SK-N-MC (cell line): ENCODE results near the gene CDKAL1.

ENCODE experiments used
- DNase-seq: peaks from one replicate; pipeline ENCODE4 v3.0.0-alpha.2; 2011; ENCODE audit warnings: low read depth, low spot score
- H3K27ac ChIP-seq: fragments of 200-600 bp; sonication (generic); 2 replicates; pipeline ENCODE4 v1.5.1; 2016; ENCODE audit warnings: mixed run types
- H3K36me3 ChIP-seq: fragments of 200-600 bp; sonication (generic); 2 replicates; pipeline ENCODE4 v1.6.1; 2017; ENCODE audit warnings: antibody characterized with exemption, low read length, mixed read lengths; ENCODE audit not compliant: insufficient read depth
- H3K4me3 ChIP-seq: fragments of 200-600 bp; sonication (generic); 2 replicates; pipeline ENCODE4 v1.5.1; 2016
- H3K9ac ChIP-seq: fragments of 200-600 bp; sonication (generic); 2 replicates; pipeline ENCODE4 v1.8.0; 2017; ENCODE audit warnings: mixed run types, mixed read lengths; ENCODE audit not compliant: insufficient read length
- H3K9me3 ChIP-seq: fragments of 200-600 bp; sonication (generic); 2 replicates; pipeline ENCODE4 v1.6.1; 2017; ENCODE audit warnings: low read depth, mild to moderate bottlenecking, antibody characterized with exemption, low read length, moderate library complexity, mixed read lengths
- EZH2 ChIP-seq: fragments of 200-600 bp; sonication (generic); IDR thresholded peaks from one replicate; pipeline ENCODE4 v1.6.1; 2017; ENCODE audit warnings: antibody characterized with exemption
- FOXP2 ChIP-seq: optimal IDR thresholded peaks from 2 replicates; pipeline ENCODE3; 2011; ENCODE audit warnings: mild to moderate bottlenecking, moderate library complexity; ENCODE audit not compliant: insufficient read depth; ENCODE audit errors: extremely low read length, control extremely low read depth
- POLR2AphosphoS5 ChIP-seq: IDR thresholded peaks from 2 replicates; pipeline ENCODE4 v1.6.1; 2012; ENCODE audit warnings: mild to moderate bottlenecking, low read depth, low read length, borderline replicate concordance

CDKAL1 gene

DNA sequence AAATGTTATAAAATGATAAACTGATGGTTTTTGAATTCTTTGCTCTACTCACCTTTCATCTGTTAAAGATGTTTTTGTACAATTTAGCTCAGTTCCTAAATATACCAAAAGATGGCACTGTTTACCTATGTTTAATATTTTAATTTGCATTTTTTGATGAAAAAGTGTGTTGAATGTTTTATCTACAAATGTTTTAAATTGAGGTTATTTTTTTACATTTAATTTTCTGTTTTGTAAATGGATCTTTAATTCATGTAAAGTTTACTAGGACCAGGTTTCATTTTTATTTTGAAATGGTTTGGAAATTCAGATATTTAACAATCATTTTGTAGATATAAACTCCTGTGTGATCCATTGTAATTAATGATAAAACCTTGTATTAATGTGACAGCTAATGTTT lies 30.0 kb downstream of the CDKAL1 start:
- Histone ChIP-seq H3K27ac (peak overlapping the region; percentile 90), H3K36me3 (0 out of 2 replicates have a peak, but pooled peaks cover 9% of the 10 kb centered on the region), H3K9ac (no peak overlapping the region), H3K9me3 (no peaks in the 10 kb centered on the region), H3K4me3 (peak overlapping the region; percentile 26)
- TF ChIP-seq FOXP2: no peak
- no peak for TF ChIP-seq POLR2AphosphoS5
- TF ChIP-seq EZH2: no peak
- peak; percentile 57 for DNase-seq

DNA sequence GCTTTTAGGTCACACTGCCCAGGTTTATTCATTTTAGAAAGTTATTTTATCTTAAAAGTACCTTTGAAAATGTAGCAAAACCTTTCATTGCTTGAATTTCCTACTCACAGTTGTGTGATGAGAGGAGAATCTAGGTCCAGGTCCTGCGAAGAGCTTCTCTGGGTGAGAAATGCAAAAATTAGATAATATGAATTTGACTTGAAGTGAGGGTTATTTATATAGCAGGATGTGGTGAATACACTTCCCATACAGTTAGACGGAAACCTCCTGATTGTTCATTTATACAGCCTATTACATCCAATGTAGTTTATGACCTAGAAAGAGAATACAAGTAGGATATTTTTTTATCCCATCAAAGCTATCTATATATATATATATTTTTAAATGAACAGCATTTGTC lies 30.5 kb downstream of the CDKAL1 start:
- Histone ChIP-seq H3K4me3 (peak overlapping the region; percentile 26), H3K9ac (no peak overlapping the region), H3K36me3 (0 out of 2 replicates have a peak, but pooled peaks cover 9% of the 10 kb centered on the region), H3K9me3 (no peaks in the 10 kb centered on the region), H3K27ac (peak overlapping the region; percentile 90)
- TF ChIP-seq POLR2AphosphoS5 (no peak; the same call in 1 of the 2 replicates), FOXP2 (no peak), EZH2 (no peak)
- peak; percentile 57 for DNase-seq

DNA sequence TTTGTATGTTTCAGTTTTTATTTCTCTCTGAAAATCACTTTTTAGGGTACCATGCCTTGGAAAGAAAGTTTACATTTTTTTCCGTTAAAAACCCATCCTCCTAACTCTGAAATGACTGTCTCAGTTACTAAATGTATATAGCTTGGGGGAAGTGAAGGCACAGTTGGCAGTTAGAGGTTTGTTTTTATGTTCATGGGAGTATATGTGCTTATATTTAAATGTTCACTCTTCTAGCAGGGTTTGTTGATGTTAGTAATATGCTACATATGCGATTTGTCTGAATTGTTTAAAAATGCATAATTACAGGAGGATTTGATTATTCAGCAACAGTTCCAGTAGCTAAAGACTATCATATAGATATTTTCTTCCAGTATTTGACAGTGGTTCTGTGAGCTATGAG lies 31.1 kb downstream of the CDKAL1 start:
- no peak for TF ChIP-seq FOXP2
- TF ChIP-seq POLR2AphosphoS5: no peak
- TF ChIP-seq EZH2: no peak
- no peaks in the 10 kb centered on the region for H3K9me3 ChIP-seq
- H3K27ac ChIP-seq: peak overlapping the region; percentile 90
- no peak overlapping the region for H3K9ac ChIP-seq
- H3K4me3 ChIP-seq: peak overlapping the region; percentile 29; the same call in 1 of the 2 replicates
- H3K36me3 ChIP-seq: 0 out of 2 replicates have a peak, but pooled peaks cover 9% of the 10 kb centered on the region
- DNase-seq: no peak

DNA sequence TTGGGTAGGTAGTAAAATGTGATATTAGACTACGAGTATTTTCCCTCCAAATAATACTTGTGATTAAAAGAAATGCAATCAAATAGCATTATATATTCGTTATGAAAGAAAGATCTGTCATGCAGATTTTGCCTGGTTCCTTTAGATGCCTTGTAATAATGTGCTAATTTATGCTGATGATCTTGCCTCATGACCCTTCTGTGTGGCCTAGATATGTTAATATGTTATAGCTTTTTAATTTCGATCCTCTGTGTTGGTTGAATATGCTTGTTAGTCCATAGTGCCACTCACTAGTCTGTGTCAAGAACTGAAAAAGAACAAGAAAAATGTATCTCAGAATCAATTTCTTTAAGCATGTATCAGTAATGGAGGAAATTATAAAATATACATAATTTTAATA lies 31.9 kb downstream of the CDKAL1 start:
- Histone ChIP-seq H3K27ac (no peak overlapping the region; the same call in 1 of the 2 replicates), H3K9me3 (no peaks in the 10 kb centered on the region), H3K9ac (no peak overlapping the region), H3K36me3 (0 out of 2 replicates have a peak, but pooled peaks cover 9% of the 10 kb centered on the region), H3K4me3 (peak overlapping the region; percentile 10; the same call in 1 of the 2 replicates)
- no peak for TF ChIP-seq EZH2
- no peak for DNase-seq

DNA sequence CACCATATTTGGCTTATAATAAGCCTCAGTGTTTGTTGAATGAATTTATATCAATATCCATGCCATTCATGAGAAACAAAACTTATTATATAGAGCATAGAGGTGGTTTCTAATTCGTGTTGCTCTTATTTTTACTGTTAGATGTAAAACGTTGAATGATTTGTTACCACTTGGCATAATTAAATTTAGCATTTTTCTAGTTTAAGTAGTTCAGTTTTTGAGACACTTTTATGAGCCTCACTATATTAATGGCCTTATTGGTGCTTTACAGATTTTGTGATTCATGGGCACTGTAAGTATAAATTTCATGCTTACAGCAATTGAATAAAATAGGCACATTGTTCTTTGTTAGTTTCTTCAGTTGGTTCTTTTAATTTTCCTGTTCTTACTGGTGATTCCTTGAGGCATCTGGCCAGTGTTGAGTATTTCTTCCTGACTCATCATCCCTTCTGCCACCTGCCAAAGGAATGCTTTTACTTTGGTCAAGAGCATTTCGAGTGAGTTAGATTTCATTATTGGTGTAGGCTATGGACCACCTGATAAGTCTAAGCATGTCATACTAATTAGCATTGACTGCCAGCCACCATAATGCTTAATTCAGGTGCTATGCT lies 34.8 kb downstream of the CDKAL1 start:
- peak overlapping the region; percentile 19 for H3K27ac ChIP-seq
- peak; percentile 52 for DNase-seq
- H3K9ac ChIP-seq: no peak overlapping the region
- no peak overlapping the region for H3K4me3 ChIP-seq
- 0 out of 2 replicates have a peak, but pooled peaks cover 9% of the 10 kb centered on the region for H3K36me3 ChIP-seq
- no peaks in the 10 kb centered on the region for H3K9me3 ChIP-seq
- TF ChIP-seq POLR2AphosphoS5: no peak; the same call in 1 of the 2 replicates
- TF ChIP-seq EZH2: no peak
- TF ChIP-seq FOXP2: no peak

DNA sequence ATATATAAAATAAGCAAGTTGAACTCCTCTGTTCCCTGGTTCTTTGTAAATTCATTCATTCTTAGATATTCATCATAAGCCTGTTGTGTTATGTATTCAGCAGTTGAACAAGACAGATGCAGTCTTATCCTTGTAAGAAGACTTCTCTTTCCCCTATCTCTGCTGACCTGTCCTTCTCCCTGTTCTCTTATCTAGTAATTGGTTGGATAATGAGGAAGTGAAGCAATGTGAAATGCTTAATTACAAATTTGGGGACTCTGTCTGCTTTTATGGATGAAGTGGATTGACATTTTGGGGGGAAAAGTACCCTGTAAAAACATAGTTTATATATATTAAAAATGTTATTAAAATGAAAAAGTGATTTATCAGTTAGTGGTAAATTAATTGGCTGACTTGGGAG lies 37.0 kb downstream of the CDKAL1 start:
- TF ChIP-seq EZH2 (no peak), FOXP2 (no peak)
- Histone ChIP-seq H3K9ac (no peak overlapping the region), H3K36me3 (0 out of 2 replicates have a peak, but pooled peaks cover 3% of the 10 kb centered on the region), H3K27ac (no peak overlapping the region), H3K4me3 (no peak overlapping the region), H3K9me3 (no peaks in the 10 kb centered on the region)
- no peak for DNase-seq

DNA sequence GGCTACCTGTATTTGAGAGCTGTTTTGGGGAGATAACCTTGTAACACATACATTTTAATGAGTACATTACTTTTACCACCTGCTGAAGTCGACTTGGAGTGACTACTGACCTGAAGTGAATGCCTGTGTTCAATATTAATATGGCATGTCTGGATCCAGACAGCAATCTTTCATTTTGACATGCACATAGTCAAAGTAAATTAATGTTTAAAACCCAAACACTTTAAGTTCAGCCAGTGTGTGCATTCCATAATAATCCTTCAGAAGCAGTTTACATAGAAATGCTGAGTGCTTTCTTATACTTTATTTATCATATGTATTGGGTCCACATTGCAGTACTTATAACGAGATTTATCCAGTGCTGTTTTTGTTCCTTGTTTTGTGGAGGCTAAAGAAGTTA lies 38.0 kb downstream of the CDKAL1 start:
- H3K36me3 ChIP-seq: no peaks in the 10 kb centered on the region; the same call in 1 of the 2 replicates
- H3K9me3 ChIP-seq: no peaks in the 10 kb centered on the region
- no peak for TF ChIP-seq EZH2
- TF ChIP-seq FOXP2: no peak
- no peak for TF ChIP-seq POLR2AphosphoS5
- no peak overlapping the region for H3K9ac ChIP-seq
- no peak for DNase-seq
- peak overlapping the region; percentile 27; the same call in 1 of the 2 replicates for H3K27ac ChIP-seq
- no peak overlapping the region; the same call in 1 of the 2 replicates for H3K4me3 ChIP-seq

DNA sequence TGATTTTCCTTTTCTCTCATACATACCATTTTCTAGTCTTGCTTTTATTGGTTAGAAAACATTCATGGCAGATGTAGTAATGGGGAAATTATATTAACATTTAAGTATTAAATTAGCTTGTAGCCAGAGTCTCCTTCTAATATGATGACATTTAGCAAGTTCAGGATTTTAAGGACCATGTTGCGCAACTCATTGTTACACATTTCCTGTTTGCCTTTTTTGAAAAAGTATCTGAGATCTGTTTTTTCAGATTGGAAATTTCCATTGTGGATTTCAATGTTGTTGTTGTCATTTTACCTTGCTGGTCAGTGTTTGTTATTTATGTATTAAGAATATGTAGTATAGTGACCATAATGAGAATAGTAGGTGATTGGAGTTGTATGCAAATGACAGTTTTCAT lies 38.7 kb downstream of the CDKAL1 start:
- peak overlapping the region; percentile 49; the same call in 1 of the 2 replicates for H3K27ac ChIP-seq
- DNase-seq: peak; percentile 71

DNA sequence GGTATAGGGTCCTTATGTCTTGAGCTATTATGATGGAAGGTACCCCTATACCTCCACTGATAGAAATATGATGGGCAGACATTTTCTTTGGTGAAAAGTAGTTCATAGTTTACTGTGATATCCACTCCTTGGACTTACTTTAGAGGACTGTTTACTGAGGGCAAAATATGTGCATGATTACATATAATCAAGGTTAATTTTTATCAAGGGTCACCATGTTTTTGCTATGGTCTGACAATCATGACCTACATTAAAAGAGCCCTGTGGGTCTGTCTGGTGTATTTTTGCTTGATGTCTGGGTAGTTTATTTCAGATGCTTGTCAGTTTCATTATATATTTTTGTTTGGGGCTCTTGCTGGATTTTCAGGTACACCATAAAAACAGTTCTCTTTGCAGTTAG lies 40.1 kb downstream of the CDKAL1 start:
- no peak for DNase-seq
- Histone ChIP-seq H3K9me3 (no peaks in the 10 kb centered on the region), H3K4me3 (no peak overlapping the region), H3K9ac (no peak overlapping the region), H3K27ac (no peak overlapping the region), H3K36me3 (no peaks in the 10 kb centered on the region; the same call in 1 of the 2 replicates)
- no peak for TF ChIP-seq POLR2AphosphoS5
- TF ChIP-seq FOXP2: no peak
- TF ChIP-seq EZH2: no peak

More for the DNA sequence above, 38.7 kb downstream of the CDKAL1 start:
- Histone ChIP-seq H3K36me3 (no peaks in the 10 kb centered on the region; the same call in 1 of the 2 replicates), H3K9me3 (no peaks in the 10 kb centered on the region), H3K4me3 (peak overlapping the region; percentile 11; the same call in 1 of the 2 replicates), H3K9ac (no peak overlapping the region)
- peak; percentile 47; the same call in 1 of the 2 replicates for TF ChIP-seq POLR2AphosphoS5
- no peak for TF ChIP-seq EZH2
